A549 (cell line): ENCODE measurements around the gene THOC2. TPM values are rescaled to one million over a fixed set of nuclear protein-coding genes. Genes with fewer than 3 reads are reported as not detected.

Source experiments
- ATAC-seq, 2 experiments: fragments of 200-7000 bp in 1 of 2; fragments of >200 bp in 1 of 2; cut with Nextera tagmentation in 1 of 2; cut with Tn5 transposase in 1 of 2; 3 replicates each; pipeline versions ENCODE4 v1.8.0 to v1.9.1; 2018 to 2020; ENCODE audit warnings: mild to moderate bottlenecking in 1 of 2, moderate library complexity in 1 of 2
- CTCF ChIA-PET: fragments of 300-600 bp; sonication (Branson Sonifier 250); formaldehyde crosslinking; extraction: SDS; loops from one replicate; lab custom pipeline; 2021; ENCODE audit warnings: antibody characterized with exemption, inconsistent platforms; lab: Yijun Ruan, JAX
- POLR2A ChIA-PET: fragments of 350-600 bp; formaldehyde crosslinking; extraction: SDS; loops from one replicate; lab custom pipeline; 2021; ENCODE audit warnings: antibody characterized with exemption, inconsistent platforms; lab: Yijun Ruan, JAX
- DNase-seq, 2 experiments: peaks; one replicate each; pipeline versions ENCODE4 v3.0.0 to v3.0.0-alpha.2; 2011 to 2016; ENCODE audit warnings: low read depth in 1 of 2, low spot score in 1 of 2
- FAIRE-seq: peaks from 2 replicates; lab custom pipeline; 2011; peaks lifted over from hg19 to GRCh38; lab: Jason Lieb, UNC
- H3K27ac ChIP-seq, 2 experiments: fragments of >200 bp; sonication (Bioruptor Twin); formaldehyde crosslinking; 3 replicates each; pipeline ENCODE4 v1.5.1; 2016 to 2017
- H3K4me1 ChIP-seq: fragments of >200 bp; sonication (Bioruptor Twin); formaldehyde crosslinking; 3 replicates; pipeline ENCODE4 v1.6.1; 2016
- H3K4me2 ChIP-seq: fragments of >200 bp; sonication (Bioruptor Twin); formaldehyde crosslinking; 3 replicates; pipeline ENCODE4 v1.6.1; 2016
- H3K4me3 ChIP-seq: fragments of >200 bp; sonication (Bioruptor Twin); formaldehyde crosslinking; 3 replicates; pipeline ENCODE4 v1.5.1; 2016
- H3K9me3 ChIP-seq: fragments of >200 bp; sonication (Bioruptor Twin); formaldehyde crosslinking; 3 replicates; pipeline ENCODE4 v1.6.1; 2016
- BHLHE40 ChIP-seq: IDR thresholded peaks from 2 replicates; pipeline ENCODE4 v1.6.1; 2012; ENCODE audit warnings: low read depth, low read length, inconsistent platforms
- CBX2 ChIP-seq: fragments of 200-600 bp; sonication (generic); IDR thresholded peaks from 2 replicates; pipeline ENCODE4 v1.6.1; 2016; ENCODE audit warnings: low read depth, mild to moderate bottlenecking, borderline replicate concordance
- CHD4 ChIP-seq: fragments of 200-600 bp; sonication (generic); IDR thresholded peaks from 2 replicates; pipeline ENCODE4 v1.6.1; 2016; ENCODE audit warnings: antibody characterized with exemption, mild to moderate bottlenecking, borderline replicate concordance
- EHF ChIP-seq: fragments of 250-450 bp; sonication (Bioruptor Pico); IDR thresholded peaks from 2 replicates; pipeline ENCODE4 v1.5.0; 2020; ENCODE audit warnings: mild to moderate bottlenecking
- EP300 ChIP-seq, 2 experiments: fragments of >200 bp; sonication (Bioruptor Twin); formaldehyde crosslinking; IDR thresholded peaks; 2 replicates in 1 of 2; 3 replicates in 1 of 2; pipeline ENCODE4 v1.6.1; 2016 to 2017
- FOSB ChIP-seq: fragments of 250-450 bp; sonication (Bioruptor Pico); IDR thresholded peaks from 2 replicates; pipeline ENCODE4 v1.5.0; 2020; ENCODE audit warnings: mild to moderate bottlenecking, moderate library complexity
- FOSL2 ChIP-seq, 2 experiments: fragments of 450-650 bp in 1 of 2; fragments of >200 bp in 1 of 2; sonication (Bioruptor Twin) in 1 of 2; formaldehyde crosslinking; IDR thresholded peaks; 2 replicates each; pipeline versions ENCODE4 v1.5.0 to v1.6.1; 2016 to 2020; ENCODE audit warnings: mild to moderate bottlenecking in 1 of 2, moderate library complexity in 1 of 2
- FOXS1 ChIP-seq: fragments of 250-450 bp; sonication (Bioruptor Pico); IDR thresholded peaks from 2 replicates; pipeline ENCODE4 v1.5.0; 2020; ENCODE audit warnings: mild to moderate bottlenecking, moderate library complexity
- HEYL ChIP-seq: fragments of 250-450 bp; sonication (Bioruptor Pico); IDR thresholded peaks from 2 replicates; pipeline ENCODE4 v1.8.0; 2021; ENCODE audit warnings: mild to moderate bottlenecking, moderate library complexity
- HOXA7 ChIP-seq: fragments of 250-450 bp; sonication (Bioruptor Pico); IDR thresholded peaks from 2 replicates; pipeline ENCODE4 v1.5.0; 2020; ENCODE audit warnings: mild to moderate bottlenecking, moderate library complexity
- HOXB13 ChIP-seq: fragments of 250-450 bp; sonication (Bioruptor Pico); IDR thresholded peaks from 2 replicates; pipeline ENCODE4 v1.5.0; 2020; ENCODE audit warnings: low read depth, mild to moderate bottlenecking, moderate library complexity
- HOXB5 ChIP-seq: fragments of 250-450 bp; sonication (Bioruptor Pico); IDR thresholded peaks from 2 replicates; pipeline ENCODE4 v1.5.0; 2020; ENCODE audit warnings: mild to moderate bottlenecking, moderate library complexity
- JUN ChIP-seq, 2 experiments: fragments of >200 bp; sonication (Bioruptor Twin); formaldehyde crosslinking; IDR thresholded peaks; 2 replicates in 1 of 2; 3 replicates in 1 of 2; pipeline ENCODE4 v1.6.1; 2016 to 2017
- JUNB ChIP-seq: fragments of >200 bp; sonication (Bioruptor Twin); formaldehyde crosslinking; IDR thresholded peaks from 2 replicates; pipeline ENCODE4 v1.6.1; 2016
- MAFK ChIP-seq: fragments of 450-650 bp; IDR thresholded peaks from 2 replicates; pipeline ENCODE4 v1.6.1; 2014; ENCODE audit not compliant: partially characterized antibody
- NPAS2 ChIP-seq: fragments of 250-450 bp; sonication (Bioruptor Pico); IDR thresholded peaks from 2 replicates; pipeline ENCODE4 v1.8.0; 2022; ENCODE audit warnings: mild to moderate bottlenecking, moderate library complexity, borderline replicate concordance
- NR3C1 ChIP-seq: fragments of >200 bp; sonication (Bioruptor Twin); formaldehyde crosslinking; IDR thresholded peaks from 3 replicates; pipeline ENCODE4 v1.6.1; 2017
- POLR2A ChIP-seq: IDR thresholded peaks from 2 replicates; pipeline ENCODE4 v1.6.1; 2012; ENCODE audit warnings: mild to moderate bottlenecking, low read length
- ZC3H11A ChIP-seq: fragments of 450-650 bp; IDR thresholded peaks from 2 replicates; pipeline ENCODE4 v1.6.1; 2014; ENCODE audit warnings: antibody characterized with exemption, mild to moderate bottlenecking
- ZNF302 ChIP-seq: fragments of 250-450 bp; sonication (Bioruptor Pico); IDR thresholded peaks from 2 replicates; pipeline ENCODE4 v1.9.0; 2021; ENCODE audit warnings: inconsistent platforms, mild to moderate bottlenecking, moderate library complexity
- WGBS: methylation state at CpG from one replicate; pipeline ENCODE4 v1.1.6; 2017; ENCODE audit errors: missing lambda C conversion rate; 5-methylcytosine and 5-hydroxymethylcytosine counted together
- polyA plus RNA-seq, 4 experiments: library from polyadenylated mRNA; depleted of rRNA in 3 of 4; stranded (reverse); fragments of >200 nt; fragmentation: RNase III in 1 of 4; extraction: RNeasy Plus Mini Kit Qiagen cat#74134 plus additional on column Dnase treatment in 1 of 4; gene quantifications; 2 replicates in 3 of 4; 3 replicates in 1 of 4; pipeline ENCODE4 v1.2.3, GENCODE V29; 2011 to 2017
- TF ChIP-seq, protein P1 (sequence below): fragments of 200-600 bp; sonication (generic); IDR thresholded peaks from 2 replicates; pipeline ENCODE4 v1.6.1; 2016; ENCODE audit warnings: antibody characterized with exemption, mild to moderate bottlenecking, moderate library complexity
- TF ChIP-seq, protein P2 (sequence below): IDR thresholded peaks from 2 replicates; pipeline ENCODE4 v1.6.1; 2012
- TF ChIP-seq, protein P3 (sequence below): IDR thresholded peaks from 2 replicates; pipeline ENCODE4 v1.6.1; 2012
- TF ChIP-seq, protein P4 (sequence below): fragments of 250-450 bp; sonication (Bioruptor Pico); IDR thresholded peaks from 2 replicates; pipeline ENCODE4 v1.5.0; 2021; ENCODE audit warnings: mild to moderate bottlenecking, moderate library complexity, borderline replicate concordance
- TF ChIP-seq, protein P5 (sequence below): fragments of >200 bp; sonication (Bioruptor Twin); formaldehyde crosslinking; IDR thresholded peaks from 3 replicates; pipeline ENCODE4 v1.6.1; 2016
- TF ChIP-seq, protein P6 (sequence below): fragments of 250-450 bp; sonication (Bioruptor Pico); IDR thresholded peaks from 2 replicates; pipeline ENCODE4 v1.5.0; 2020; ENCODE audit warnings: low read depth, mild to moderate bottlenecking, moderate library complexity
- TF ChIP-seq, protein P7 (sequence below): fragments of 150-350 bp; IDR thresholded peaks from 2 replicates; pipeline ENCODE4 v1.6.1; 2014; ENCODE audit warnings: low read depth, mild to moderate bottlenecking, low read length

The THOC2 gene
- polyA plus RNA-seq, 2 of the 4 experiments (the other 2 are of a cell fraction): 62.0 to 155 TPM

DNA sequence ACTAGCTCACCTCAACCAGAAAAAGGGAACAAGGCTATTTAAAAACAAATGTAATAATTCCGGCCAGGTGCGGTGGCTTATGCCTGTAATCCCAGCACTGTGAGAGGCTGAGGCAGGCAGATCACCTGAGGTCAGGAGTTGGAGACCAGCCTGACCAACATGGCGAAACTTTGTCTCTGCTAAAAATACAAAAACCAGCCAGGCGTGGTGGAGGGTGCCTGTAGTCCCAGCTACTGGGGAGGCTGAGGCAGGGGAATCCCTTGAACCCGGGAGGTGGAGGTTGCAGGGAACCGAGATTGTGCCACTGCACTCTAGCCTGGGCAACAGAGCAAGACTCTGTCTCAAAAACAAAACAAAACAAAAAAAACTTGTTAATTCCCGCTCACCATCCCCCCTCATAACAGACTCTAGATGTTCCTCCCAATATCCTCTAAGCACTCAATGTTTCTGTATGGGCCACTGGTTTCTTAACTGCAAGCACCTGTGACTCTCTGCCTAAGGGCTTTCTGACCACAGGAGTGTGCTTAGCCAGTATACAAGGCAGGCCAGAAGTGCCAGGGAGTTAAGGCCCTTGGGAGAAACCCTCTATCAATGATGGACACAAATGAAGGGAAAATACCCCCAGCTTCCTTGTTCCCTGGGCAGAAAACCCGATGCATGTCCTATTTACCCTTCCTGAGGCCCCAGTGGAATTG, 21.0 kb upstream of the THOC2 start:
- POLR2A ChIA-PET: no interaction called here
- DNase-seq (no peak), ATAC-seq (no peak), FAIRE-seq (no peak)
- H3K4me3 ChIP-seq: no peak overlapping the region
- no peak overlapping the region for H3K4me2 ChIP-seq
- TF ChIP-seq FOSL2 (IDR thresholded peaks at IDR 0.05) (no peak), FOSL2 (CRISPR knock-in tag; IDR thresholded peaks at IDR 0.05) (no peak), JUN (IDR thresholded peaks at IDR 0.05) (no peak), HEYL (no peak), ZNF302 (CRISPR knock-in tag) (no peak), JUNB (no peak), HOXB13 (CRISPR knock-in tag) (no peak), FOSB (CRISPR knock-in tag) (no peak), HOXA7 (CRISPR knock-in tag) (no peak), POLR2A (no peak), CBX2 (no peak), HOXB5 (no peak), BHLHE40 (no peak), FOXS1 (CRISPR knock-in tag) (no peak), NR3C1 (no peak)
- TF ChIP-seq, protein P1, sequence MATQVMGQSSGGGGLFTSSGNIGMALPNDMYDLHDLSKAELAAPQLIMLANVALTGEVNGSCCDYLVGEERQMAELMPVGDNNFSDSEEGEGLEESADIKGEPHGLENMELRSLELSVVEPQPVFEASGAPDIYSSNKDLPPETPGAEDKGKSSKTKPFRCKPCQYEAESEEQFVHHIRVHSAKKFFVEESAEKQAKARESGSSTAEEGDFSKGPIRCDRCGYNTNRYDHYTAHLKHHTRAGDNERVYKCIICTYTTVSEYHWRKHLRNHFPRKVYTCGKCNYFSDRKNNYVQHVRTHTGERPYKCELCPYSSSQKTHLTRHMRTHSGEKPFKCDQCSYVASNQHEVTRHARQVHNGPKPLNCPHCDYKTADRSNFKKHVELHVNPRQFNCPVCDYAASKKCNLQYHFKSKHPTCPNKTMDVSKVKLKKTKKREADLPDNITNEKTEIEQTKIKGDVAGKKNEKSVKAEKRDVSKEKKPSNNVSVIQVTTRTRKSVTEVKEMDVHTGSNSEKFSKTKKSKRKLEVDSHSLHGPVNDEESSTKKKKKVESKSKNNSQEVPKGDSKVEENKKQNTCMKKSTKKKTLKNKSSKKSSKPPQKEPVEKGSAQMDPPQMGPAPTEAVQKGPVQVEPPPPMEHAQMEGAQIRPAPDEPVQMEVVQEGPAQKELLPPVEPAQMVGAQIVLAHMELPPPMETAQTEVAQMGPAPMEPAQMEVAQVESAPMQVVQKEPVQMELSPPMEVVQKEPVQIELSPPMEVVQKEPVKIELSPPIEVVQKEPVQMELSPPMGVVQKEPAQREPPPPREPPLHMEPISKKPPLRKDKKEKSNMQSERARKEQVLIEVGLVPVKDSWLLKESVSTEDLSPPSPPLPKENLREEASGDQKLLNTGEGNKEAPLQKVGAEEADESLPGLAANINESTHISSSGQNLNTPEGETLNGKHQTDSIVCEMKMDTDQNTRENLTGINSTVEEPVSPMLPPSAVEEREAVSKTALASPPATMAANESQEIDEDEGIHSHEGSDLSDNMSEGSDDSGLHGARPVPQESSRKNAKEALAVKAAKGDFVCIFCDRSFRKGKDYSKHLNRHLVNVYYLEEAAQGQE: no peak
- TF ChIP-seq, protein P2, sequence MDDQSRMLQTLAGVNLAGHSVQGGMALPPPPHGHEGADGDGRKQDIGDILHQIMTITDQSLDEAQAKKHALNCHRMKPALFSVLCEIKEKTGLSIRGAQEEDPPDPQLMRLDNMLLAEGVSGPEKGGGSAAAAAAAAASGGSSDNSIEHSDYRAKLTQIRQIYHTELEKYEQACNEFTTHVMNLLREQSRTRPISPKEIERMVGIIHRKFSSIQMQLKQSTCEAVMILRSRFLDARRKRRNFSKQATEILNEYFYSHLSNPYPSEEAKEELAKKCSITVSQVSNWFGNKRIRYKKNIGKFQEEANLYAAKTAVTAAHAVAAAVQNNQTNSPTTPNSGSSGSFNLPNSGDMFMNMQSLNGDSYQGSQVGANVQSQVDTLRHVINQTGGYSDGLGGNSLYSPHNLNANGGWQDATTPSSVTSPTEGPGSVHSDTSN: no peak
- TF ChIP-seq, protein P3, sequence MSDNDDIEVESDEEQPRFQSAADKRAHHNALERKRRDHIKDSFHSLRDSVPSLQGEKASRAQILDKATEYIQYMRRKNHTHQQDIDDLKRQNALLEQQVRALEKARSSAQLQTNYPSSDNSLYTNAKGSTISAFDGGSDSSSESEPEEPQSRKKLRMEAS: no peak
- TF ChIP-seq, protein P4, sequence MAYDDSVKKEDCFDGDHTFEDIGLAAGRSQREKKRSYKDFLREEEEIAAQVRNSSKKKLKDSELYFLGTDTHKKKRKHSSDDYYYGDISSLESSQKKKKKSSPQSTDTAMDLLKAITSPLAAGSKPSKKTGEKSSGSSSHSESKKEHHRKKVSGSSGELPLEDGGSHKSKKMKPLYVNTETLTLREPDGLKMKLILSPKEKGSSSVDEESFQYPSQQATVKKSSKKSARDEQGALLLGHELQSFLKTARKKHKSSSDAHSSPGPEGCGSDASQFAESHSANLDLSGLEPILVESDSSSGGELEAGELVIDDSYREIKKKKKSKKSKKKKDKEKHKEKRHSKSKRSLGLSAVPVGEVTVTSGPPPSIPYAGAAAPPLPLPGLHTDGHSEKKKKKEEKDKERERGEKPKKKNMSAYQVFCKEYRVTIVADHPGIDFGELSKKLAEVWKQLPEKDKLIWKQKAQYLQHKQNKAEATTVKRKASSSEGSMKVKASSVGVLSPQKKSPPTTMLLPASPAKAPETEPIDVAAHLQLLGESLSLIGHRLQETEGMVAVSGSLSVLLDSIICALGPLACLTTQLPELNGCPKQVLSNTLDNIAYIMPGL (CRISPR knock-in tag): no peak
- peaks cover 11% of the 10 kb centered on the region; the same call in 2 of the 3 replicates for H3K4me1 ChIP-seq
- 68% methylated on average over 8 of the region's 8 CpGs for WGBS
- no peaks in the 10 kb centered on the region for H3K9me3 ChIP-seq
- CTCF ChIA-PET: no interaction called here
- H3K27ac ChIP-seq: no peak overlapping the region

DNA sequence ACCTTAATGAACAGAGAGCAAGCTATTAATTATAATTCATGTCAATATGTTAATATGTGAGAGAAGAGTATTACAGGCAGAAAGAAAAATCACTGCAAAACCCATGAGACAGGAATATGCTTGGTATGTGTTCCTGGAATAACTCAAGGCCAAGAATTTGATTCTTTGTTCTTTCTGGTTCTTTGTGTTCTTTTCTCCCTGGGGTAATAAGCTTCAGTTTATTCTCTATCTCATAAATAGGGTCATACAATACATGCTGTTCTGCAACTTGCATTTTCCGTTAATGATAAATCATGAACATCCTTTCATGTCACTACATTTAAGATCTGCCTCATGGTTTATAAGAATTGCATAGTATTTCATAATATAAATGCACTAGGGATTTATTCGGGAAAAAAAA, 16.8 kb upstream of the THOC2 start:
- CTCF ChIA-PET: interaction anchor here (0.9 to 1.0 kb wide), 2 partner anchors 11 to 21 kb away, joined by 3 read pairs; no protein-coding TSS in a partner anchor
- no peak overlapping the region; a peak in 1 of 6 replicates for H3K27ac ChIP-seq
- TF ChIP-seq MAFK (no peak), HEYL (no peak), ZC3H11A (no peak), EP300 (IDR thresholded peaks at IDR 0.05) (no peak), FOSL2 (IDR thresholded peaks at IDR 0.05) (no peak), FOSL2 (CRISPR knock-in tag; IDR thresholded peaks at IDR 0.05) (no peak), HOXB5 (no peak), EHF (CRISPR knock-in tag) (no peak), FOSB (CRISPR knock-in tag) (no peak), NPAS2 (CRISPR knock-in tag) (no peak), CHD4 (no peak)
- TF ChIP-seq, protein P5, sequence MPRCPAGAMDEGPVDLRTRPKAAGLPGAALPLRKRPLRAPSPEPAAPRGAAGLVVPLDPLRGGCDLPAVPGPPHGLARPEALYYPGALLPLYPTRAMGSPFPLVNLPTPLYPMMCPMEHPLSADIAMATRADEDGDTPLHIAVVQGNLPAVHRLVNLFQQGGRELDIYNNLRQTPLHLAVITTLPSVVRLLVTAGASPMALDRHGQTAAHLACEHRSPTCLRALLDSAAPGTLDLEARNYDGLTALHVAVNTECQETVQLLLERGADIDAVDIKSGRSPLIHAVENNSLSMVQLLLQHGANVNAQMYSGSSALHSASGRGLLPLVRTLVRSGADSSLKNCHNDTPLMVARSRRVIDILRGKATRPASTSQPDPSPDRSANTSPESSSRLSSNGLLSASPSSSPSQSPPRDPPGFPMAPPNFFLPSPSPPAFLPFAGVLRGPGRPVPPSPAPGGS: no peak
- TF ChIP-seq, protein P6, sequence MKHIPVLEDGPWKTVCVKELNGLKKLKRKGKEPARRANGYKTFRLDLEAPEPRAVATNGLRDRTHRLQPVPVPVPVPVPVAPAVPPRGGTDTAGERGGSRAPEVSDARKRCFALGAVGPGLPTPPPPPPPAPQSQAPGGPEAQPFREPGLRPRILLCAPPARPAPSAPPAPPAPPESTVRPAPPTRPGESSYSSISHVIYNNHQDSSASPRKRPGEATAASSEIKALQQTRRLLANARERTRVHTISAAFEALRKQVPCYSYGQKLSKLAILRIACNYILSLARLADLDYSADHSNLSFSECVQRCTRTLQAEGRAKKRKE (CRISPR knock-in tag): no peak
- TF ChIP-seq, protein P7, sequence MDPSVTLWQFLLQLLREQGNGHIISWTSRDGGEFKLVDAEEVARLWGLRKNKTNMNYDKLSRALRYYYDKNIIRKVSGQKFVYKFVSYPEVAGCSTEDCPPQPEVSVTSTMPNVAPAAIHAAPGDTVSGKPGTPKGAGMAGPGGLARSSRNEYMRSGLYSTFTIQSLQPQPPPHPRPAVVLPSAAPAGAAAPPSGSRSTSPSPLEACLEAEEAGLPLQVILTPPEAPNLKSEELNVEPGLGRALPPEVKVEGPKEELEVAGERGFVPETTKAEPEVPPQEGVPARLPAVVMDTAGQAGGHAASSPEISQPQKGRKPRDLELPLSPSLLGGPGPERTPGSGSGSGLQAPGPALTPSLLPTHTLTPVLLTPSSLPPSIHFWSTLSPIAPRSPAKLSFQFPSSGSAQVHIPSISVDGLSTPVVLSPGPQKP: no peak
- TF ChIP-seq, protein P3: no peak

More for the DNA sequence above, 16.8 kb upstream of the THOC2 start:
- Histone ChIP-seq H3K4me2 (no peak overlapping the region), H3K4me1 (no peaks in the 10 kb centered on the region), H3K4me3 (no peak overlapping the region), H3K9me3 (no peaks in the 10 kb centered on the region)
- FAIRE-seq (no peak), ATAC-seq (no peak), DNase-seq (no peak)
- 79% methylated on average over 2 of the region's 2 CpGs for WGBS
- POLR2A ChIA-PET: no interaction called here
